HepG2 (cell line): Measurements from ENCODE around the gene ZP2. TPM values are rescaled to one million over a fixed set of nuclear protein-coding genes. Genes with fewer than 3 reads are reported as not detected.

Source experiments
- ATF7 ChIP-seq, 2 experiments: fragments of 450-650 bp in 1 of 2; sonication (generic) in 1 of 2; formaldehyde crosslinking in 1 of 2; IDR thresholded peaks; 2 replicates each; pipeline versions ENCODE4 v1.4.0 to v1.6.1; 2016 to 2020; ENCODE audit warnings: antibody characterized with exemption in 1 of 2, mild to moderate bottlenecking in 1 of 2, missing genetic modification reagents in 1 of 2
- BCL6 ChIP-seq: IDR thresholded peaks from 2 replicates; pipeline ENCODE4 v1.6.1; 2016; ENCODE audit warnings: missing genetic modification reagents, missing compliant biosample characterization
- FOXA3 ChIP-seq: IDR thresholded peaks from 2 replicates; pipeline ENCODE4 v1.6.1; 2016; ENCODE audit warnings: missing genetic modification reagents, missing compliant biosample characterization
- GFI1 ChIP-seq: sonication (generic); formaldehyde crosslinking; IDR thresholded peaks from 2 replicates; pipeline ENCODE4 v1.5.0; 2020; ENCODE audit warnings: missing genetic modification reagents, mild to moderate bottlenecking, borderline replicate concordance
- KDM4B ChIP-seq: sonication (generic); formaldehyde crosslinking; IDR thresholded peaks from 2 replicates; pipeline ENCODE4 v1.4.0; 2020; ENCODE audit warnings: missing genetic modification reagents
- MAFG ChIP-seq: sonication (generic); formaldehyde crosslinking; IDR thresholded peaks from 2 replicates; pipeline ENCODE4 v1.5.1; 2020; ENCODE audit warnings: mild to moderate bottlenecking, missing genetic modification reagents
- NR3C1 ChIP-seq: sonication (generic); formaldehyde crosslinking; IDR thresholded peaks from 2 replicates; pipeline ENCODE4 v1.4.0; 2020; ENCODE audit warnings: missing genetic modification reagents
- RBM39 ChIP-seq: fragments of 200-400 bp; formaldehyde crosslinking; IDR thresholded peaks from one replicate; pipeline ENCODE4 v1.6.1; 2018; ENCODE audit warnings: antibody characterized with exemption, mild to moderate bottlenecking, low read depth, low read length; ENCODE audit not compliant: poor library complexity, severe bottlenecking
- RXRA ChIP-seq: sonication (generic); formaldehyde crosslinking; IDR thresholded peaks from 2 replicates; pipeline ENCODE4 v1.5.1; 2020; ENCODE audit warnings: missing genetic modification reagents
- ZBTB1 ChIP-seq: sonication (generic); formaldehyde crosslinking; IDR thresholded peaks from 2 replicates; pipeline ENCODE4 v1.4.0; 2020; ENCODE audit warnings: missing genetic modification reagents, borderline replicate concordance
- ZBTB7A ChIP-seq: sonication (generic); formaldehyde crosslinking; IDR thresholded peaks from 2 replicates; pipeline ENCODE4 v1.8.0; 2022; ENCODE audit warnings: mild to moderate bottlenecking, missing genetic modification reagents
- ZNF143 ChIP-seq: sonication (generic); formaldehyde crosslinking; IDR thresholded peaks from 2 replicates; pipeline ENCODE4 v1.4.0; 2020; ENCODE audit warnings: missing genetic modification reagents
- ZNF383 ChIP-seq: sonication (generic); formaldehyde crosslinking; IDR thresholded peaks from 2 replicates; pipeline ENCODE4 v1.4.0; 2020; ENCODE audit warnings: missing genetic modification reagents, mild to moderate bottlenecking, borderline replicate concordance
- ZNF432 ChIP-seq: sonication (generic); formaldehyde crosslinking; IDR thresholded peaks from 2 replicates; pipeline ENCODE4 v1.5.0; 2020; ENCODE audit warnings: missing genetic modification reagents, mild to moderate bottlenecking, borderline replicate concordance
- ZNF543 ChIP-seq: sonication (generic); formaldehyde crosslinking; IDR thresholded peaks from 2 replicates; pipeline ENCODE4 v1.4.0; 2020; ENCODE audit warnings: mild to moderate bottlenecking, missing genetic modification reagents
- ZNF556 ChIP-seq: sonication (generic); formaldehyde crosslinking; IDR thresholded peaks from 2 replicates; pipeline ENCODE4 v1.4.0; 2020; ENCODE audit warnings: mild to moderate bottlenecking, missing genetic modification reagents, borderline replicate concordance
- ZSCAN9 ChIP-seq: IDR thresholded peaks from 2 replicates; pipeline ENCODE4 v1.6.1; 2016; ENCODE audit warnings: borderline replicate concordance
- polyA plus RNA-seq, 8 experiments: library from polyadenylated mRNA; depleted of rRNA in 3 of 8; stranded (reverse) in 7 of 8; unstranded in 1 of 8; fragments of >200 nt; fragmentation: Illumina TruSeq in 4 of 8; extraction: Trizol in 4 of 8; gene quantifications; 2 replicates each; pipeline versions ENCODE4 v1.2.1 to v1.2.3, GENCODE V29; 2011 to 2016; ENCODE audit warnings: low read depth in 4 of 8, missing spikeins in 1 of 8, mixed read lengths in 1 of 8; ENCODE audit not compliant: insufficient read depth in 1 of 8
- total RNA-seq, 5 experiments: library from RNA; depleted of rRNA; stranded (reverse); fragments of >200 nt; fragmentation: Illumina TruSeq; extraction: Trizol; gene quantifications; 2 replicates each; pipeline ENCODE4 v1.2.3, GENCODE V29; 2016; ENCODE audit warnings: low read depth in 1 of 5
- TF ChIP-seq, protein P1 (sequence below): sonication (generic); formaldehyde crosslinking; IDR thresholded peaks from 2 replicates; pipeline ENCODE4 v1.5.0; 2020; ENCODE audit warnings: mild to moderate bottlenecking, missing genetic modification reagents
- TF ChIP-seq, protein P2 (sequence below): sonication (generic); formaldehyde crosslinking; IDR thresholded peaks from 2 replicates; pipeline ENCODE4 v1.4.0; 2020; ENCODE audit warnings: missing genetic modification reagents
- TF ChIP-seq, protein P3 (sequence below): sonication (generic); formaldehyde crosslinking; IDR thresholded peaks from 2 replicates; pipeline ENCODE4 v1.5.1; 2020; ENCODE audit warnings: missing genetic modification reagents, mild to moderate bottlenecking, borderline replicate concordance
- TF ChIP-seq, protein P4 (sequence below): sonication (generic); formaldehyde crosslinking; IDR thresholded peaks from 2 replicates; pipeline ENCODE4 v1.9.0; 2022; ENCODE audit warnings: missing genetic modification reagents, mild to moderate bottlenecking, borderline replicate concordance

Gene ZP2
- total and polyA plus RNA-seq, 2 of the 13 experiments (the other 11 are each of a cell fraction or from before 2014, with no cell fraction given) = not detected

DNA sequence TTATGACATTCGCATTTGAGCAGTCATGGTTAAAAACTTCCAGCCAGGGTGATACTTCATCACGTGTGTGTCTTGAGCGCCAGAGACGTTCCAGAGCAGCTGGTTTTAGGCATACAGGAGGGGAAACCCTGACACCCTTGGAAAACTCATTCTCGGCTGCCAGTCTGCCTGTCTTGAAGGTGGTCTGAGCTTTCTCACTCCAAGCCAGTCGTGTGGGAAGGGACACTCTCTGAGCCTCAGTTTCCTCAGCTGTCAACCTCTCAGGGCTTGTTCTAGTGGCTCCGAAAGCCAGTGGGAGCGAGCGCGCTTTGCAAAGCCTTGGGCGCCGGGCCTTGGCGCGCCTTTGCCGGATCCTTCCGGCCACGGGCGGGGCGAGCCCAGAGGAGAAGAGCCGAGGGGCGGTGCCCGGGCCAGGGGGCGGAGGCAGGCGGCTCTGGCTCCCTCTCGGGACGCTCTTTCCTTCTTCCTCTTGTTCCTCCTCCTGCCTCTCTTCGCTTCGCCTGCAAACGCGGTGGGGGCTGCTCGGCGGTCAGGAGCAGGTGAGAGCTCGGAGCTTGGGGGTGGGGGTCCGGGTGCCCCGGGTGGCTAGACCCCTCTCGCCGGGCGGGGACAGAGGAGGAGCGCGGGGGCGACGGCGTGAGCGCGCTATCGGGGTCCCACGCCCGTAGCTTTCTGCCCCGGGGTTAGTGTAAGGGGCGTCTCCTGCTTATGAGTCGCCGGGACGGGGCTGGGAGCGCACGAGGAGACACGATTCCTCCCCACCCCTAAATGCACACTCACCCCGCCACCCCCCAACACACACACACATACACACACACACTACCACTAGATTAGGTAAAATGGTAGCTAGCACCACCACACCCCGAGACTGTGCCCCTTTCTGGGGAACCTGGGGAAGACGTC, 52.9 kb downstream of the ZP2 start, which contains the start of gene LDAF1 (continued):
- no peak for TF ChIP-seq ZBTB1 (CRISPR knock-in tag)
- TF ChIP-seq, protein P1, sequence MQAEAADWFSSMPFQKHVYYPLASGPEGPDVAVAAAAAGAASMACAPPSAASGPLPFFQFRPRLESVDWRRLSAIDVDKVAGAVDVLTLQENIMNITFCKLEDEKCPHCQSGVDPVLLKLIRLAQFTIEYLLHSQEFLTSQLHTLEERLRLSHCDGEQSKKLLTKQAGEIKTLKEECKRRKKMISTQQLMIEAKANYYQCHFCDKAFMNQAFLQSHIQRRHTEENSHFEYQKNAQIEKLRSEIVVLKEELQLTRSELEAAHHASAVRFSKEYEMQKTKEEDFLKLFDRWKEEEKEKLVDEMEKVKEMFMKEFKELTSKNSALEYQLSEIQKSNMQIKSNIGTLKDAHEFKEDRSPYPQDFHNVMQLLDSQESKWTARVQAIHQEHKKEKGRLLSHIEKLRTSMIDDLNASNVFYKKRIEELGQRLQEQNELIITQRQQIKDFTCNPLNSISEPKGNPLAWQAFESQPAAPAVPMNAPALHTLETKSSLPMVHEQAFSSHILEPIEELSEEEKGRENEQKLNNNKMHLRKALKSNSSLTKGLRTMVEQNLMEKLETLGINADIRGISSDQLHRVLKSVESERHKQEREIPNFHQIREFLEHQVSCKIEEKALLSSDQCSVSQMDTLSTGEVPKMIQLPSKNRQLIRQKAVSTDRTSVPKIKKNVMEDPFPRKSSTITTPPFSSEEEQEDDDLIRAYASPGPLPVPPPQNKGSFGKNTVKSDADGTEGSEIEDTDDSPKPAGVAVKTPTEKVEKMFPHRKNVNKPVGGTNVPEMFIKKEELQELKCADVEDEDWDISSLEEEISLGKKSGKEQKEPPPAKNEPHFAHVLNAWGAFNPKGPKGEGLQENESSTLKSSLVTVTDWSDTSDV (CRISPR knock-in tag) = peak; percentile 37; the same call in 1 of the 2 replicates
- TF ChIP-seq, protein P2, sequence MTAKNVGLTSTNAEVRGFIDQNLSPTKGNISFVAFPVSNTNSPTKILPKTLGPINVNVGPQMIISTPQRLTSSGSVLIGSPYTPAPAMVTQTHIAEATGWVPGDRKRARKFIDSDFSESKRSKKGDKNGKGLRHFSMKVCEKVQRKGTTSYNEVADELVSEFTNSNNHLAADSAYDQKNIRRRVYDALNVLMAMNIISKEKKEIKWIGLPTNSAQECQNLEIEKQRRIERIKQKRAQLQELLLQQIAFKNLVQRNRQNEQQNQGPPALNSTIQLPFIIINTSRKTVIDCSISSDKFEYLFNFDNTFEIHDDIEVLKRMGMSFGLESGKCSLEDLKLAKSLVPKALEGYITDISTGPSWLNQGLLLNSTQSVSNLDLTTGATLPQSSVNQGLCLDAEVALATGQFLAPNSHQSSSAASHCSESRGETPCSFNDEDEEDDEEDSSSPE (CRISPR knock-in tag) = peak; percentile 85; the same call in 1 of the 2 replicates
- no peak for TF ChIP-seq ATF7 (IDR thresholded peaks at IDR 0.05)
- peak; percentile 54; the same call in 1 of the 2 replicates for TF ChIP-seq ATF7 (CRISPR knock-in tag; IDR thresholded peaks at IDR 0.05)
- 0 out of 2 replicates have a peak, but pooled peaks have one; percentile 69 for TF ChIP-seq ZNF383 (CRISPR knock-in tag)
- TF ChIP-seq FOXA3 = peak; percentile 16; the same call in 1 of the 2 replicates
- no peak for TF ChIP-seq ZNF143 (CRISPR knock-in tag)
- peak; percentile 46; the same call in 1 of the 2 replicates for TF ChIP-seq GFI1 (CRISPR knock-in tag)
- peak; percentile 64; the same call in 1 of the 2 replicates for TF ChIP-seq ZBTB7A (CRISPR knock-in tag)
- peak; percentile 66 for TF ChIP-seq RBM39
- TF ChIP-seq ZNF432 = no peak
- TF ChIP-seq, protein P3, sequence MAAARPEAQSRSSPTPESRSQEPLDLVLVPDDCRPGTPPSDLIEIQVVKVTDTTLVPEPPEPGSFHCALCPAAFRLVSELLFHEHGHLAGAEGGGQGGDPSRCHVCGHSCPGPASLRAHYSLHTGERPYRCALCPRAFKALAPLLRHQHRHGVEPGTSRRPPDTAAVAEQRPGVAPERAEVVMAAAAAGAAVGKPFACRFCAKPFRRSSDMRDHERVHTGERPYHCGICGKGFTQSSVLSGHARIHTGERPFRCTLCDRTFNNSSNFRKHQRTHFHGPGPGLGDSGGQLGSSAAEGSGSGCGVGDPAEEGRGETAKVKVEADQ (CRISPR knock-in tag) = no peak; the same call in 1 of the 2 replicates
- TF ChIP-seq ZSCAN9 (CRISPR knock-in tag) = no peak
- TF ChIP-seq MAFG (CRISPR knock-in tag) = no peak
- peak; percentile 81 for TF ChIP-seq ZNF556 (CRISPR knock-in tag)
- TF ChIP-seq, protein P4, sequence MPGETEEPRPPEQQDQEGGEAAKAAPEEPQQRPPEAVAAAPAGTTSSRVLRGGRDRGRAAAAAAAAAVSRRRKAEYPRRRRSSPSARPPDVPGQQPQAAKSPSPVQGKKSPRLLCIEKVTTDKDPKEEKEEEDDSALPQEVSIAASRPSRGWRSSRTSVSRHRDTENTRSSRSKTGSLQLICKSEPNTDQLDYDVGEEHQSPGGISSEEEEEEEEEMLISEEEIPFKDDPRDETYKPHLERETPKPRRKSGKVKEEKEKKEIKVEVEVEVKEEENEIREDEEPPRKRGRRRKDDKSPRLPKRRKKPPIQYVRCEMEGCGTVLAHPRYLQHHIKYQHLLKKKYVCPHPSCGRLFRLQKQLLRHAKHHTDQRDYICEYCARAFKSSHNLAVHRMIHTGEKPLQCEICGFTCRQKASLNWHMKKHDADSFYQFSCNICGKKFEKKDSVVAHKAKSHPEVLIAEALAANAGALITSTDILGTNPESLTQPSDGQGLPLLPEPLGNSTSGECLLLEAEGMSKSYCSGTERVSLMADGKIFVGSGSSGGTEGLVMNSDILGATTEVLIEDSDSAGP (CRISPR knock-in tag) = peak; percentile 90; the same call in 1 of the 2 replicates
- TF ChIP-seq KDM4B (CRISPR knock-in tag) = no peak
- TF ChIP-seq RXRA (CRISPR knock-in tag) = peak; percentile 60; the same call in 1 of the 2 replicates
- TF ChIP-seq ZNF543 (CRISPR knock-in tag) = peak; percentile 73; the same call in 1 of the 2 replicates
- TF ChIP-seq BCL6 (CRISPR knock-in tag) = no peak
- peak; percentile 84; the same call in 1 of the 2 replicates for TF ChIP-seq NR3C1 (CRISPR knock-in tag)
